Measurements from ENCODE around the gene KCNJ9. TPM values are rescaled to one million over a fixed set of nuclear protein-coding genes. Genes with fewer than 3 reads are reported as not detected.

Gene KCNJ9
- polyA plus RNA-seq, 3 donors = not detected

DNA sequence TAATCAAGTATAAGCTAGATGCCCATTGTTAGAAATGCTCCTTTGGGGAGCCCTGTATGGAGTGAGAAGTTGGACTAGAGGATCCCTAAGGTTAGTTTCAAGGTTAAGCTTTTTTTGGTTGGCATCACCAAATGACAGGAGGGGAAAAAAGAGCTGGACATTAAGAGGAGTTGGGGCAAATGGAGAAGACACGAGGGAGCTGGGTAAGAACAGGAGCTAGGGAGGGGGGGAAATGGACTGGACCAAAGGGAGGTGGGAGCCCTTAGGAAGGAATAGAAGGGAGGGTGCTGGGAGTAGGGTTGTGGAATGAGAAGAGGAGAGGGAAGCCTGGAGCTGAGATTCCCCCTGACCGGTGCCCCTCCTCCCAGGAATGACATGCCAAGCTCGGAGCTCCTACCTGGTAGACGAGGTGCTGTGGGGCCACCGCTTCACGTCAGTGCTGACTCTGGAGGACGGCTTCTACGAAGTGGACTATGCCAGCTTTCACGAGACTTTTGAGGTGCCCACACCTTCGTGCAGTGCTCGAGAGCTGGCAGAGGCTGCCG is 5.9 kb downstream of the KCNJ9 start:
- Histone ChIP-seq H3K36me3 (replicated peaks in 1 of 2; ENCODE audit: control insufficient read depth in 1 of 2, insufficient read depth in 2 of 2, low read length in 2 of 2) (peaks cover 10 to 22% of the 10 kb centered on the region in 2 donors), H4K20me1 (ENCODE audit: insufficient read depth, low read length) (no peaks in the 10 kb centered on the region), H3K9me3 (replicated peaks in 1 of 2; ENCODE audit: control insufficient read depth in 1 of 2, insufficient read depth in 1 of 2, low read length in 2 of 2) (no peaks in the 10 kb centered on the region), H3K4me1 (ENCODE audit: control insufficient read depth in 1 of 2, insufficient read depth in 2 of 2, low read length in 2 of 2) (peaks cover 3 to 11% of the 10 kb centered on the region in 2 donors), H3K79me2 (ENCODE audit: insufficient read depth, low read length) (no peaks in the 10 kb centered on the region), H2AFZ (ENCODE audit: insufficient read depth, low read depth, low read length, poor library complexity, severe bottlenecking) (no peak overlapping the region), H3K27me3 (ENCODE audit: control insufficient read depth in 2 of 2, insufficient read depth in 2 of 2, low read length in 2 of 2) (peaks cover 14 to 28% of the 10 kb centered on the region in 2 donors), H3K4me3 (replicated peaks in 1 of 3; ENCODE audit: low read depth in 2 of 3, low read length in 3 of 3) (no peak overlapping the region), H3K4me2 (replicated peaks; ENCODE audit: extremely low read depth, low read length, poor library complexity, severe bottlenecking) (no peak overlapping the region), H3K27ac (ENCODE audit: low read depth in 1 of 2, low read length in 2 of 2) (no peak overlapping the region), H3K9ac (ENCODE audit: insufficient read depth, low read length, poor library complexity, severe bottlenecking) (no peak overlapping the region)
- intact Hi-C loops (cut with micrococcal nuclease) = loop anchor here in 1 of 2 donors (5.0 kb wide), 3 partner anchors 150 to 205 kb away; no protein-coding TSS in a partner anchor
- peaks cover 0 to 9% (median 0%) of the 10 kb centered on the region in 7 donors for H3K9me3 Mint-ChIP-seq
- WGBS (ENCODE audit: insufficient coverage) = 97% methylated on average over 9 of the region's 12 CpGs
- TF ChIP-seq, protein P1, sequence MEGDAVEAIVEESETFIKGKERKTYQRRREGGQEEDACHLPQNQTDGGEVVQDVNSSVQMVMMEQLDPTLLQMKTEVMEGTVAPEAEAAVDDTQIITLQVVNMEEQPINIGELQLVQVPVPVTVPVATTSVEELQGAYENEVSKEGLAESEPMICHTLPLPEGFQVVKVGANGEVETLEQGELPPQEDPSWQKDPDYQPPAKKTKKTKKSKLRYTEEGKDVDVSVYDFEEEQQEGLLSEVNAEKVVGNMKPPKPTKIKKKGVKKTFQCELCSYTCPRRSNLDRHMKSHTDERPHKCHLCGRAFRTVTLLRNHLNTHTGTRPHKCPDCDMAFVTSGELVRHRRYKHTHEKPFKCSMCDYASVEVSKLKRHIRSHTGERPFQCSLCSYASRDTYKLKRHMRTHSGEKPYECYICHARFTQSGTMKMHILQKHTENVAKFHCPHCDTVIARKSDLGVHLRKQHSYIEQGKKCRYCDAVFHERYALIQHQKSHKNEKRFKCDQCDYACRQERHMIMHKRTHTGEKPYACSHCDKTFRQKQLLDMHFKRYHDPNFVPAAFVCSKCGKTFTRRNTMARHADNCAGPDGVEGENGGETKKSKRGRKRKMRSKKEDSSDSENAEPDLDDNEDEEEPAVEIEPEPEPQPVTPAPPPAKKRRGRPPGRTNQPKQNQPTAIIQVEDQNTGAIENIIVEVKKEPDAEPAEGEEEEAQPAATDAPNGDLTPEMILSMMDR (IDR thresholded peaks at IDR 0.05) = no peak
- no peak overlapping the region for H3K4me3 Mint-ChIP-seq
- DNase-seq = no peak
- H3K27me3 Mint-ChIP-seq (ENCODE audit: low read depth in 3 of 3) = peaks cover 21 to 36% (median 34%) of the 10 kb centered on the region in 3 donors
- peaks cover 12 to 27% of the 10 kb centered on the region in 2 donors for H3K36me3 Mint-ChIP-seq
- no peak overlapping the region for H3K27ac Mint-ChIP-seq
- H3K4me1 Mint-ChIP-seq = peaks cover 8% of the 10 kb centered on the region

- Histone ChIP-seq H4K20me1 (ENCODE audit: insufficient read depth, low read length) (peaks cover 6% of the 10 kb centered on the region), H3K4me3 (replicated peaks in 1 of 3; ENCODE audit: low read depth in 2 of 3, low read length in 3 of 3) (no peak overlapping the region), H3K9me3 (replicated peaks in 1 of 2; ENCODE audit: control insufficient read depth in 1 of 2, insufficient read depth in 1 of 2, low read length in 2 of 2) (no peaks in the 10 kb centered on the region), H3K4me2 (replicated peaks; ENCODE audit: extremely low read depth, low read length, poor library complexity, severe bottlenecking) (no peak overlapping the region), H2AFZ (ENCODE audit: insufficient read depth, low read depth, low read length, poor library complexity, severe bottlenecking) (no peak overlapping the region), H3K27ac (ENCODE audit: low read depth in 1 of 2, low read length in 2 of 2) (no peak overlapping the region), H3K36me3 (replicated peaks in 1 of 2; ENCODE audit: control insufficient read depth in 1 of 2, insufficient read depth in 2 of 2, low read length in 2 of 2) (peaks cover 14 to 47% of the 10 kb centered on the region in 2 donors), H3K9ac (ENCODE audit: insufficient read depth, low read length, poor library complexity, severe bottlenecking) (no peak overlapping the region), H3K4me1 (ENCODE audit: control insufficient read depth in 1 of 2, insufficient read depth in 2 of 2, low read length in 2 of 2) (no peaks in the 10 kb centered on the region), H3K27me3 (ENCODE audit: control insufficient read depth in 2 of 2, insufficient read depth in 2 of 2, low read length in 2 of 2) (peaks cover 0 to 2% of the 10 kb centered on the region in 2 donors), H3K79me2 (ENCODE audit: insufficient read depth, low read length) (no peaks in the 10 kb centered on the region)
- DNase-seq = no peak
- no peak overlapping the region for H3K4me3 Mint-ChIP-seq
- peaks cover 2% of the 10 kb centered on the region for H3K4me1 Mint-ChIP-seq
- WGBS (ENCODE audit: insufficient coverage) = 89% methylated on average over 2 of the region's 3 CpGs
- H3K27ac Mint-ChIP-seq = no peak overlapping the region
- TF ChIP-seq, protein P1 (IDR thresholded peaks at IDR 0.05) = no peak
- peaks cover 1 to 16% (median 10%) of the 10 kb centered on the region in 3 donors for H3K27me3 Mint-ChIP-seq (ENCODE audit: low read depth in 3 of 3)
- H3K9me3 Mint-ChIP-seq = peaks cover 0 to 3% (median 0%) of the 10 kb centered on the region in 7 donors
- intact Hi-C loops (cut with micrococcal nuclease) = loop anchor here (5.0 to 10.0 kb wide), 5 partner anchors 153 to 305 kb away; partner anchors contain the start of gene DUSP23 (in 1 of the 2)
- H3K36me3 Mint-ChIP-seq = peaks cover 25 to 28% of the 10 kb centered on the region in 2 donors
These were observed 8.5 kb downstream of the KCNJ9 start for GRCh38 chr1:160089883-160090282.

All from CD14-positive monocyte (primary cell).